22Rv1 (cell line): ENCODE results near the gene PCIF1.
A peak's percentile ranks its signal among the peaks of the same experiment; 100 is the strongest.

Source experiments
- H3K27ac ChIP-seq: fragments of 450-650 bp; 2 replicates; pipeline ENCODE4 v1.5.1; 2017
- CTCF ChIP-seq: fragments of 450-650 bp; IDR thresholded peaks from 2 replicates; pipeline ENCODE4 v1.5.1; 2017; ENCODE audit warnings: mild to moderate bottlenecking
- ZFX ChIP-seq: fragments of 450-650 bp; IDR thresholded peaks from 2 replicates; pipeline ENCODE4 v1.6.1; 2017; ENCODE audit warnings: antibody characterized with exemption, borderline replicate concordance

The PCIF1 gene

GRCh38 chr20:45991616-45992015 is 57.1 kb downstream of the PCIF1 start:
- TF ChIP-seq ZFX (no peak), CTCF (no peak)
- no peak overlapping the region for H3K27ac ChIP-seq

- TF ChIP-seq CTCF: no peak
Observed at GRCh38 chr20:45993197-45993951, 58.9 kb downstream of the PCIF1 start.

GRCh38 chr20:45994761-45995493 is 60.4 kb downstream of the PCIF1 start:
- H3K27ac ChIP-seq: peak overlapping the region; percentile 94
- TF ChIP-seq CTCF (no peak), ZFX (no peak)

More at GRCh38 chr20:45993197-45993951, 58.9 kb downstream of the PCIF1 start:
- peak overlapping the region; percentile 94 for H3K27ac ChIP-seq

- peak overlapping the region; percentile 94 for H3K27ac ChIP-seq
Observed at GRCh38 chr20:45995495-45996097, 61.1 kb downstream of the PCIF1 start.

GRCh38 chr20:45997187-45997586 is 62.7 kb downstream of the PCIF1 start:
- peak overlapping the region; percentile 94; the same call in 1 of the 2 replicates for H3K27ac ChIP-seq
- no peak for TF ChIP-seq ZFX
- no peak for TF ChIP-seq CTCF
